Measurements from ENCODE around the gene PYGM. TPM values are rescaled to one million over a fixed set of nuclear protein-coding genes. Genes with fewer than 3 reads are reported as not detected.

Gene PYGM
- total and polyA plus RNA-seq, 7 experiments from 2014 or later: 0.26 to 16.2 (median 12.3) TPM

DNA sequence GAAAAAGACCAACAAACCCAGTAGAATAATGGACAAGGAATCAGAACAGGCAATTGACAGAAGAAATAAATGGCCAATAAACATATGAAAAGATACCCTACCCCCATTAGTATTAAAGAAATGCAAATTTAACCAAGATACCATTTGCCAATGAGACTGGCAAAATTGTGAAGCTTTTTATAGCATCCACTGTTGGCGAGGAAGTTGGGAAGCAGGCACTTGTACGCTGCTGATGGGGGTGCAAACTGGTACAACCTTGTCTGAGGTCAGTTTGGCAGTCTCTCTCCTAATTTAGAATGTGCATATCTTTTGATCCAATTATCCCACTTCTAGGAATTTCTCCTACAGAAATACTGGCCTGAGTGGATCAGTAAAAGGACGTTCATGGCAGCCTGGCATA is 28.2 kb downstream of the PYGM start:
- CTCF ChIA-PET: no interaction called here
- peaks cover 0 to 6% of the 10 kb centered on the region in 2 donors for H3K4me1 ChIP-seq (ENCODE audit: control insufficient read depth in 2 of 2, insufficient read depth in 2 of 2, low read length in 2 of 2)
- Mint-ChIP-seq H3K4me3 (peak overlapping the region in 1 of 10 donors; percentile 2), H3K27me3 (no peaks in the 10 kb centered on the region), H3K4me1 (peaks cover 0 to 36% (median 30%) of the 10 kb centered on the region in 7 donors), H3K36me3 (peaks cover 0 to 53% (median 21%) of the 10 kb centered on the region in 5 donors), H3K27ac (no peak overlapping the region), H3K9me3 (no peaks in the 10 kb centered on the region)
- DNase-seq: no peak
- H3K9me3 ChIP-seq (ENCODE audit: control insufficient read depth in 2 of 3, low read length in 3 of 3): no peaks in the 10 kb centered on the region
- intact Hi-C loops (cut with micrococcal nuclease): no loop called here
- no peaks in the 10 kb centered on the region for H3K27me3 ChIP-seq (ENCODE audit: control insufficient read depth in 2 of 2, insufficient read depth in 2 of 2, low read length in 2 of 2)
- no peak for ATAC-seq
- H3K27ac ChIP-seq (ENCODE audit: low read depth, low read length): no peak overlapping the region
- POLR2A ChIA-PET: interaction anchor here (1.1 kb wide), 1 partner anchor 43 kb away, joined by 3 read pairs; no protein-coding TSS in a partner anchor
- H3K36me3 ChIP-seq (ENCODE audit: control insufficient read depth in 2 of 3, insufficient read depth in 3 of 3, low read length in 3 of 3): peaks cover 12 to 94% (median 45%) of the 10 kb centered on the region in 3 experiments
- no peak overlapping the region for H3K4me3 ChIP-seq (ENCODE audit: low read length)

DNA sequence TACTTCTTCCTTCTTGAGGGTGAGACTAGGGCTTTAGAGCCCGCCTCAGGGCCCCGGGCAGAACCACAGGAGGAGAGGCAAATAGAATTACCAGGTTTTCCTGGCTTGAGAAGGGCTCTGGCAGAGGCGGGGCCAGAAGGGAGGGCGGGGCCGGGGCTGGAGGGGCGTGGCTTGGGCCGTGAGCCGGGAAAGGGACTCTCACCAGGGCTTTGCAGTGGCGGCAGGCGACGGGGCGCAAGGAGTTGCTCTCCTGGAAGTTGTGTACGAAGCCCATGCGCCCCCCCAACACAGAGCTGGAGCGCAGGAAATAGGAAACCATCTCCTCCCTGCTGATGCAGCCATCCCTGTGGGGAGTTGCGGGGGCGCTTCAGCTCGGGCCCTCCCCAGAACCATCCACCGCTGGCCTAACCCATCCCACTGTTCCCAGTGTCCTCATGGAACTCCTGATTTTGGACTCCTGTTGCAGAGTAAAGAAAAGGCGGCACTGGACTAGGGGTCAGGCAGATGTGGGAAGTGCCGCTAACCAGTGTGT is 29.9 kb downstream of the PYGM start:
- H3K27me3 ChIP-seq (ENCODE audit: control insufficient read depth in 2 of 2, insufficient read depth in 2 of 2, low read length in 2 of 2): no peaks in the 10 kb centered on the region
- H3K27ac Mint-ChIP-seq: peak overlapping the region in 1 of 9 donors; percentile 67
- no peak overlapping the region for H3K27ac ChIP-seq (ENCODE audit: low read depth, low read length)
- peaks cover 5 to 85% (median 28%) of the 10 kb centered on the region in 3 experiments for H3K36me3 ChIP-seq (ENCODE audit: control insufficient read depth in 2 of 3, insufficient read depth in 3 of 3, low read length in 3 of 3)
- H3K27me3 Mint-ChIP-seq: no peaks in the 10 kb centered on the region
- H3K4me3 ChIP-seq (ENCODE audit: low read length): no peak overlapping the region
- POLR2A ChIA-PET: interaction anchor here (1.5 kb wide), 1 partner anchor 14 kb away, joined by 6 read pairs; the partner anchor contains the start of gene RASGRP2
- DNase-seq (no peak), ATAC-seq (no peak)
- no peaks in the 10 kb centered on the region for H3K9me3 Mint-ChIP-seq
- peaks cover 0 to 43% (median 14%) of the 10 kb centered on the region in 5 donors for H3K36me3 Mint-ChIP-seq
- H3K4me3 Mint-ChIP-seq: no peak overlapping the region
- peaks cover 0 to 34% (median 27%) of the 10 kb centered on the region in 7 donors for H3K4me1 Mint-ChIP-seq
- CTCF ChIA-PET: no interaction called here
- H3K9me3 ChIP-seq (ENCODE audit: control insufficient read depth in 2 of 3, low read length in 3 of 3): no peaks in the 10 kb centered on the region
- intact Hi-C loops (cut with micrococcal nuclease): no loop called here
- H3K4me1 ChIP-seq (ENCODE audit: control insufficient read depth in 2 of 2, insufficient read depth in 2 of 2, low read length in 2 of 2): peaks cover 0 to 6% of the 10 kb centered on the region in 2 donors

DNA sequence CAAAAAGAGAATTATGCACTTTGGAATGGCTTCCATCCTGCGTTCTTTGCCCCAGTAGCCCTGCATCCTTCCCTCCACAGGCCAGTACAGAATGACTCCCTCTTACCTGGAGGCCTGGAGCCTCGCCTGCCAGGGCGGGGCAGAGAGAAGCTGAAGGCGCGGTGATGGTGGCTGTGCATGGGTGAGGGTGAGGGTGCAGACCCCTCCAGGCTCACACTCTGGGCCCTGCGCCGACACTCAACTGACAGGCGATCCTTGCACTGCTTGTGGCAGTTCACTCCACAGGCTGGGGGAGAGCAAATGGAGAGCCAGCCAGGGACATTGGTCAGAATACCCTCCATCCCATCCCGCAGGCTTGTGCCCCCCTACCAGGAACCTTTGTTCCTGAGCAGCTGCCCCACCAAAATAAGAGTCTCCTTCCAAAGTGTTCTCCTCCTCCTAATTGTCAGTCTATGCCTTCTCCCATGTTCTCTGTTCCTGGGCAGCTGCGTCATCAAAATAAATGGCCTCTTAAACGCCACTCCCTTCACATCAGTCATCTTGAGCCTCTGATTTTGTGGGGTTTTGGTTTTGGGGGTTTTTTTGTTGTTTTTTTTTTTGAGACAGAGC is 30.9 kb downstream of the PYGM start:
- DNase-seq (no peak), ATAC-seq (no peak)
- Histone ChIP-seq H3K9me3 (ENCODE audit: control insufficient read depth in 2 of 3, low read length in 3 of 3) (no peaks in the 10 kb centered on the region), H3K4me1 (ENCODE audit: control insufficient read depth in 2 of 2, insufficient read depth in 2 of 2, low read length in 2 of 2) (peaks cover 0 to under 1% of the 10 kb centered on the region in 2 donors), H3K27ac (ENCODE audit: low read depth, low read length) (peak overlapping the region; percentile 27), H3K27me3 (ENCODE audit: control insufficient read depth in 2 of 2, insufficient read depth in 2 of 2, low read length in 2 of 2) (no peaks in the 10 kb centered on the region), H3K4me3 (ENCODE audit: low read length) (no peak overlapping the region), H3K36me3 (ENCODE audit: control insufficient read depth in 2 of 3, insufficient read depth in 3 of 3, low read length in 3 of 3) (peaks cover 5 to 75% (median 25%) of the 10 kb centered on the region in 3 experiments)
- Mint-ChIP-seq H3K4me3 (no peak overlapping the region), H3K9me3 (no peaks in the 10 kb centered on the region), H3K4me1 (peaks cover 0 to 37% (median 27%) of the 10 kb centered on the region in 7 donors), H3K27ac (no peak overlapping the region), H3K27me3 (no peaks in the 10 kb centered on the region), H3K36me3 (peaks cover 0 to 38% (median 14%) of the 10 kb centered on the region in 5 donors)
- ChIA-PET POLR2A (interaction anchor here (1.0 to 1.5 kb wide), 2 partner anchors 15 to 21 kb away, joined by 3 to 6 read pairs; partner anchors contain the start of gene RASGRP2), CTCF (no interaction called here)
- intact Hi-C loops (cut with micrococcal nuclease): no loop called here

DNA sequence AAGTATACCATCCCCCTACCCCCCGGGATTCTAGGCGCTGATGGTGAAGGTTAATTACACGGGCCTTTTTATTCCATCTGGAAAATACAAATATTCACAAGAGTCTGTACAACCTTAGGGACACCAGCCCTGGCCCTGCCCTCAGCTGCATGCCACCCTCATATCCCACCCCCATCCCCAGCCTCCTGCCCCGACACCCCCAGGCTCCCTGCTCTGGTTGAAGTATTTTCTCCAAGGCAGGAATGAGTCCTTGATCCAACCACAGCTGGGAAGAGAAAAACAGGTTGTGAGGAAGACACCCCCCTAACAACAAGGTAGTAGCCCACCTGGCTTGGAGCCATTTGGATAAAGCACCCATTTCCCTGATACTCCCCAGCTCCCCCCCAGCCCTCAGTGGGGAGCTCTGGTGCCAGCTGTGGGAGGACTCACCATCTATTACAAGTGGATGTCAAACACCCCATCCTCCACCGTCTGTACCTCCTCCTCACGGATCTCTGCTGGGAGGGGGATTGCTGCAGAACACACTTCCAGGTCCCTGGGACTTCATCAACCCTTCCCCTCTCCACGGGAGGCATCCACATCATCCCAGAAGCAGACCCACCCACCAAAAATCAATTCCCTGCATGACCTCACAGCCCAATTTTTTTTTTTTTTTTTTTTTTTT is 32.8 kb downstream of the PYGM start:
- H3K4me1 ChIP-seq (ENCODE audit: control insufficient read depth in 2 of 2, insufficient read depth in 2 of 2, low read length in 2 of 2): peaks cover 0 to 5% of the 10 kb centered on the region in 2 donors
- POLR2A ChIA-PET: interaction anchor here (0.7 to 1.3 kb wide), 2 partner anchors 38 to 87 kb away, joined by 3 read pairs; no protein-coding TSS in a partner anchor
- peaks cover 5 to 59% (median 23%) of the 10 kb centered on the region in 3 experiments for H3K36me3 ChIP-seq (ENCODE audit: control insufficient read depth in 2 of 3, insufficient read depth in 3 of 3, low read length in 3 of 3)
- no peaks in the 10 kb centered on the region for H3K9me3 ChIP-seq (ENCODE audit: control insufficient read depth in 2 of 3, low read length in 3 of 3)
- ATAC-seq (no peak), DNase-seq (no peak)
- CTCF ChIA-PET: interaction anchor here (0.7 to 1.1 kb wide), 2 partner anchors 38 to 76 kb away, joined by 3 read pairs; no protein-coding TSS in a partner anchor
- peaks cover 0 to 7% (median 5%) of the 10 kb centered on the region in 5 donors for H3K27me3 Mint-ChIP-seq
- H3K27ac Mint-ChIP-seq: peak overlapping the region in 5 of 9 donors; percentile 11 to 56 (median 48)
- H3K27me3 ChIP-seq (ENCODE audit: control insufficient read depth in 2 of 2, insufficient read depth in 2 of 2, low read length in 2 of 2): peaks cover 0 to 5% of the 10 kb centered on the region in 2 donors
- H3K9me3 Mint-ChIP-seq: no peaks in the 10 kb centered on the region
- H3K4me1 Mint-ChIP-seq: peaks cover 0 to 30% (median 24%) of the 10 kb centered on the region in 7 donors
- intact Hi-C loops (cut with micrococcal nuclease): no loop called here
- H3K27ac ChIP-seq (ENCODE audit: low read depth, low read length): no peak overlapping the region
- no peak overlapping the region for H3K4me3 ChIP-seq (ENCODE audit: low read length)
- peak overlapping the region in 1 of 10 donors; percentile 29 for H3K4me3 Mint-ChIP-seq
- H3K36me3 Mint-ChIP-seq: peaks cover 0 to 31% (median 8%) of the 10 kb centered on the region in 5 donors

DNA sequence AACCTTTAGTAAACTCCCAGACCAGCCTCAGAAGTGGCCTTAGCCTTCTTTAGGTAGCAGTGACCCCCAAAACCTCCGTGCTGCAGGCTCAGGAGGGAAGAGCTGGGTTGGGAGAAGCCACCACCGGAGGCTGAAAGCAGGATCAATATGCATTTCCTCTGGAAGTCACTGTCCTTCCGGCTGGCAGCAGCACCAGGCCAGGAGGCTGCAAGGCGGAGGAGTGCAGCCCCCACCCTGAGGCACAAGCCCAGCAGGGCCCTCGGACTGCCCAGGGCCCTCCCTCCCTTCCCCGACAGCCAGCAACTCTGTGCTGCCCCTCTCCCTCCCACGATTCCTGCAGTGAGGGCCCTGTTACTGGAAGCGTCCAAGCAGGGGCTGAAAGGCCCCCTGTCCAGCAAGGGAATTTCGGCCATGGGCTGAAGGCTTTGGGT is 33.5 kb downstream of the PYGM start:
- Mint-ChIP-seq H3K36me3 (peaks cover 0 to 23% (median 4%) of the 10 kb centered on the region in 5 donors), H3K27me3 (peaks cover 2 to 15% (median 8%) of the 10 kb centered on the region in 5 donors), H3K9me3 (no peaks in the 10 kb centered on the region), H3K4me3 (no peak overlapping the region), H3K4me1 (peaks cover 0 to 24% (median 17%) of the 10 kb centered on the region in 7 donors), H3K27ac (peak overlapping the region in 4 of 9 donors; percentile 1 to 56 (median 24))
- ChIA-PET POLR2A (interaction anchor here (1.2 to 1.3 kb wide), 3 partner anchors 9 to 52 kb away, joined by 3 read pairs; partner anchors contain the start of gene SF1), CTCF (interaction anchor here (0.7 to 1.2 kb wide), 3 partner anchors 38 to 76 kb away, joined by 3 read pairs; no protein-coding TSS in a partner anchor)
- Histone ChIP-seq H3K27me3 (ENCODE audit: control insufficient read depth in 2 of 2, insufficient read depth in 2 of 2, low read length in 2 of 2) (peaks cover 0 to 5% of the 10 kb centered on the region in 2 donors), H3K36me3 (ENCODE audit: control insufficient read depth in 2 of 3, insufficient read depth in 3 of 3, low read length in 3 of 3) (peaks cover 5 to 51% (median 18%) of the 10 kb centered on the region in 3 experiments), H3K27ac (ENCODE audit: low read depth, low read length) (no peak overlapping the region), H3K4me3 (ENCODE audit: low read length) (no peak overlapping the region), H3K9me3 (ENCODE audit: control insufficient read depth in 2 of 3, low read length in 3 of 3) (no peaks in the 10 kb centered on the region), H3K4me1 (ENCODE audit: control insufficient read depth in 2 of 2, insufficient read depth in 2 of 2, low read length in 2 of 2) (peaks cover 0 to 5% of the 10 kb centered on the region in 2 donors)
- ATAC-seq (no peak), DNase-seq (no peak)
- intact Hi-C loops (cut with micrococcal nuclease): no loop called here

DNA sequence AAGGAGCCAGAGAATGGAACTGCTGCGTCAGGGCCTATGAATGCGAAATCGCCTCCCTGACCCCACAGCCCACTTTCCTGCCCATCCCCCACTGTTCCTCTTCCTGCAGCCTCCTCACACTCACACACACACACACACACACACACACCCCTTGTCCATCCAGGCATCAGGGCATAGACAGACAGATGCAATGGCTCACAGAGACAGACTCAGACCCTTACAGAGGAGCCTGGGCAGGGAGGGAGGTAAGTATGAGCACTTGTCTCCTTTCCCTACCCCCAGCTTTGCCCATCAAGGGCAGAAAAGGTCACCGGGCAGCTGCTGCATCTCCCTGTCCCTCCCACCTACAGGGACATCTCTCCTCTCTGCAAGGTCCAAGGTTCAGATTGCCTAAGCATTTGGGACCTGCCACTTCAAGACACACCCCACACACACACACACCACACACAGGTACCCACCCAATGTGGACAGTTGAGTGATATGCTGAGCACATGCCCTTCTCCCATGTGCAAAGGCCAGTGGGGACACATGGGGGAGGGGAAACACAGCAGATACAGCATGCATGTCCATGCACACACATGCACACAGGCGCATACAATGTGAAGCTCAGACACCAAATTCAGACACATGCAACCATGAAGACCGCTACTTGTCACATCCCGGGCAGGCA is 34.8 kb downstream of the PYGM start:
- Mint-ChIP-seq H3K27ac (peak overlapping the region in 7 of 9 donors; percentile 46 to 80 (median 62)), H3K4me1 (peaks cover 0 to 22% (median 16%) of the 10 kb centered on the region in 7 donors), H3K27me3 (peaks cover 10 to 27% (median 17%) of the 10 kb centered on the region in 5 donors), H3K9me3 (no peaks in the 10 kb centered on the region), H3K36me3 (peaks cover 0 to 19% (median 0%) of the 10 kb centered on the region in 5 donors), H3K4me3 (peak overlapping the region in 1 of 10 donors; percentile 50)
- DNase-seq (no peak), ATAC-seq (no peak)
- ChIA-PET CTCF (interaction anchor here (1.1 to 1.2 kb wide), 2 partner anchors 32 to 39 kb away, joined by 3 read pairs; no protein-coding TSS in a partner anchor), POLR2A (interaction anchor here (0.6 to 1.2 kb wide), 8 partner anchors 14 to 139 kb away, joined by 3 to 6 read pairs (median 3); partner anchors contain the start of gene SF1)
- Histone ChIP-seq H3K4me1 (ENCODE audit: control insufficient read depth in 2 of 2, insufficient read depth in 2 of 2, low read length in 2 of 2) (peaks cover 0 to 5% of the 10 kb centered on the region in 2 donors), H3K27me3 (ENCODE audit: control insufficient read depth in 2 of 2, insufficient read depth in 2 of 2, low read length in 2 of 2) (peaks cover 0 to 5% of the 10 kb centered on the region in 2 donors), H3K4me3 (ENCODE audit: low read length) (no peak overlapping the region), H3K36me3 (ENCODE audit: control insufficient read depth in 2 of 3, insufficient read depth in 3 of 3, low read length in 3 of 3) (peaks cover 0 to 41% (median 11%) of the 10 kb centered on the region in 3 experiments), H3K27ac (ENCODE audit: low read depth, low read length) (no peak overlapping the region), H3K9me3 (ENCODE audit: control insufficient read depth in 2 of 3, low read length in 3 of 3) (no peaks in the 10 kb centered on the region)
- intact Hi-C loops (cut with micrococcal nuclease): no loop called here
